H9 (cell line): ENCODE results near the gene NDRG2. TPM values are rescaled to one million over a fixed set of nuclear protein-coding genes. Genes with fewer than 3 reads are reported as not detected.

Experiments
- DNase-seq: peaks from one replicate; pipeline ENCODE4 v3.0.0-alpha.2; 2017
- H2AFZ ChIP-seq: one replicate; pipeline ENCODE4 v1.6.1; 2013; ENCODE audit warnings: mild to moderate bottlenecking, low read length, control low read depth, moderate library complexity
- H2AK5ac ChIP-seq: 2 replicates; pipeline ENCODE4 v1.6.1; 2013; ENCODE audit warnings: low read length, control low read depth, mixed read lengths; ENCODE audit not compliant: insufficient read length
- H2BK120ac ChIP-seq: one replicate; pipeline ENCODE4 v1.6.1; 2013; ENCODE audit warnings: low read depth, mild to moderate bottlenecking, low read length, control low read depth, inconsistent platforms; ENCODE audit not compliant: poor library complexity, severe bottlenecking
- H2BK12ac ChIP-seq: 2 replicates; pipeline ENCODE4 v1.6.1; 2013; ENCODE audit warnings: low read length, control low read depth, mixed read lengths, low read depth; ENCODE audit not compliant: insufficient read length
- H2BK15ac ChIP-seq: 2 replicates; pipeline ENCODE4 v1.6.1; 2013; ENCODE audit warnings: low read depth, low read length, control low read depth
- H2BK20ac ChIP-seq: one replicate; pipeline ENCODE4 v1.6.1; 2013; ENCODE audit warnings: low read depth, mild to moderate bottlenecking, low read length, control low read depth, inconsistent platforms; ENCODE audit not compliant: poor library complexity, severe bottlenecking
- H2BK5ac ChIP-seq: 2 replicates; pipeline ENCODE4 v1.6.1; 2013; ENCODE audit warnings: low read length, control low read depth, mixed read lengths; ENCODE audit not compliant: insufficient read length
- H3K14ac ChIP-seq: 2 replicates; pipeline ENCODE4 v1.6.1; 2013; ENCODE audit warnings: low read length, control low read depth; ENCODE audit not compliant: insufficient read depth
- H3K18ac ChIP-seq: 2 replicates; pipeline ENCODE4 v1.6.1; 2013; ENCODE audit warnings: low read depth, mild to moderate bottlenecking, mixed read lengths, low read length, control low read depth; ENCODE audit not compliant: insufficient read length
- H3K23ac ChIP-seq: 2 replicates; pipeline ENCODE4 v1.6.1; 2013; ENCODE audit warnings: low read length, control low read depth, mixed read lengths, low read depth; ENCODE audit not compliant: insufficient read length
- H3K23me2 ChIP-seq: 2 replicates; pipeline ENCODE4 v1.6.1; 2013; ENCODE audit warnings: low read depth, mild to moderate bottlenecking, mixed read lengths, low read length, control low read depth; ENCODE audit not compliant: insufficient read length, poor library complexity, severe bottlenecking
- H3K27ac ChIP-seq: 2 replicates; pipeline ENCODE4 v1.5.1; 2013; ENCODE audit warnings: low read length, control low read depth, mixed read lengths, low read depth; ENCODE audit not compliant: insufficient read length
- H3K27me3 ChIP-seq: 2 replicates; pipeline ENCODE4 v1.6.1; 2013; ENCODE audit warnings: low read length, control low read depth, inconsistent platforms; ENCODE audit not compliant: insufficient read depth
- H3K4ac ChIP-seq: 2 replicates; pipeline ENCODE4 v1.6.1; 2013; ENCODE audit warnings: low read depth, mild to moderate bottlenecking, control low read depth, inconsistent platforms, low read length, moderate library complexity
- H3K4me1 ChIP-seq: 2 replicates; pipeline ENCODE4 v1.6.1; 2013; ENCODE audit warnings: low read length, control low read depth, inconsistent platforms; ENCODE audit not compliant: insufficient read depth
- H3K4me2 ChIP-seq: 2 replicates; pipeline ENCODE4 v1.6.1; 2013; ENCODE audit warnings: low read length, control low read depth, mixed read lengths; ENCODE audit not compliant: insufficient read length, insufficient read depth
- H3K56ac ChIP-seq: 2 replicates; pipeline ENCODE4 v1.6.1; 2013; ENCODE audit warnings: low read depth, mild to moderate bottlenecking, mixed read lengths, low read length, control low read depth; ENCODE audit not compliant: insufficient read length
- H3K79me1 ChIP-seq: 2 replicates; pipeline ENCODE4 v1.6.1; 2013; ENCODE audit warnings: low read depth, mild to moderate bottlenecking, moderate library complexity, low read length, control low read depth, inconsistent platforms; ENCODE audit not compliant: insufficient read depth, poor library complexity, severe bottlenecking
- H3K79me2 ChIP-seq: 2 replicates; pipeline ENCODE4 v1.6.1; 2013; ENCODE audit warnings: low read length, control low read depth, inconsistent platforms; ENCODE audit not compliant: insufficient read depth
- H3K9ac ChIP-seq: 2 replicates; pipeline ENCODE4 v1.6.1; 2013; ENCODE audit warnings: low read length, control low read depth, mixed read lengths; ENCODE audit not compliant: insufficient read length; ENCODE audit errors: extremely low read depth
- H3K9me3 ChIP-seq: one replicate; pipeline ENCODE4 v1.6.1; 2013; ENCODE audit warnings: low read depth, low read length, inconsistent platforms; ENCODE audit not compliant: control insufficient read depth
- H3T11ph ChIP-seq: one replicate; pipeline ENCODE4 v1.6.1; 2013; ENCODE audit warnings: mild to moderate bottlenecking, low read length, control low read depth, inconsistent platforms
- H4K20me1 ChIP-seq: one replicate; pipeline ENCODE4 v1.6.1; 2013; ENCODE audit not compliant: control insufficient read depth, insufficient read length, insufficient read depth
- H4K5ac ChIP-seq: 2 replicates; pipeline ENCODE4 v1.6.1; 2013; ENCODE audit warnings: low read depth, mild to moderate bottlenecking, mixed read lengths, low read length, control low read depth; ENCODE audit not compliant: insufficient read length
- H4K8ac ChIP-seq: replicated peaks from 2 replicates; pipeline ENCODE4 v1.6.1; 2013; ENCODE audit warnings: low read length, control low read depth, mixed read lengths, low read depth; ENCODE audit not compliant: insufficient read length
- H4K91ac ChIP-seq: 2 replicates; pipeline ENCODE4 v1.6.1; 2013; ENCODE audit warnings: low read depth, mild to moderate bottlenecking, moderate library complexity, mixed read lengths, low read length, control low read depth; ENCODE audit not compliant: insufficient read length
- H3K27ac Mint-ChIP-seq, 3 experiments: 2 replicates in 2 of 3; 3 replicates in 1 of 3; pipeline ENCODE4 v1.8.0; 2020 to 2021; ENCODE audit warnings: mixed read lengths in 3 of 3, mild to moderate bottlenecking in 1 of 3, moderate library complexity in 1 of 3
- H3K27me3 Mint-ChIP-seq: 2 replicates; pipeline ENCODE4 v1.8.0; 2021; ENCODE audit warnings: low read depth, mild to moderate bottlenecking, moderate library complexity, mixed read lengths
- H3K36me3 Mint-ChIP-seq, 3 experiments: 2 replicates in 2 of 3; 3 replicates in 1 of 3; pipeline ENCODE4 v1.8.0; 2020 to 2021; ENCODE audit warnings: low read depth in 3 of 3, mixed read lengths in 3 of 3; ENCODE audit not compliant: insufficient read depth in 1 of 3
- H3K4me1 Mint-ChIP-seq, 2 experiments: 2 replicates each; pipeline ENCODE4 v1.8.0; 2020; ENCODE audit warnings: mixed read lengths in 2 of 2
- H3K4me3 Mint-ChIP-seq, 2 experiments: 2 replicates in 1 of 2; 3 replicates in 1 of 2; pipeline ENCODE4 v1.8.0; 2020 to 2021; ENCODE audit warnings: mild to moderate bottlenecking in 2 of 2, mixed read lengths in 2 of 2, moderate library complexity in 1 of 2
- H3K9me3 Mint-ChIP-seq, 2 experiments: 2 replicates in 1 of 2; 3 replicates in 1 of 2; pipeline ENCODE4 v1.8.0; 2020; ENCODE audit warnings: mild to moderate bottlenecking in 2 of 2, mixed read lengths in 2 of 2, moderate library complexity in 1 of 2
- WGBS: extraction: QIAGEN DNeasy Blood & Tissue Kit; methylation state at CpG from one replicate; pipeline ENCODE4 v1.1.7; 2013; ENCODE audit warnings: missing lambda C conversion rate, low lambda C conversion rate, mixed read lengths; ENCODE audit not compliant: insufficient read length; ENCODE audit errors: extremely low coverage; 5-methylcytosine and 5-hydroxymethylcytosine counted together
- total RNA-seq: library from RNA; stranded (reverse); gene quantifications from 2 replicates; pipeline ENCODE4 v1.2.1, GENCODE V29; 2021
- TF ChIP-seq, protein P1 (sequence below): fragments of 200-600 bp; sonication (generic); conservative IDR thresholded peaks from 3 replicates; pipeline ENCODE4 v1.8.0; 2021; ENCODE audit warnings: antibody characterized with exemption, mild to moderate bottlenecking

NDRG2 gene
- total RNA-seq, 1 experiment from 2014 or later: 20.6 TPM

DNA sequence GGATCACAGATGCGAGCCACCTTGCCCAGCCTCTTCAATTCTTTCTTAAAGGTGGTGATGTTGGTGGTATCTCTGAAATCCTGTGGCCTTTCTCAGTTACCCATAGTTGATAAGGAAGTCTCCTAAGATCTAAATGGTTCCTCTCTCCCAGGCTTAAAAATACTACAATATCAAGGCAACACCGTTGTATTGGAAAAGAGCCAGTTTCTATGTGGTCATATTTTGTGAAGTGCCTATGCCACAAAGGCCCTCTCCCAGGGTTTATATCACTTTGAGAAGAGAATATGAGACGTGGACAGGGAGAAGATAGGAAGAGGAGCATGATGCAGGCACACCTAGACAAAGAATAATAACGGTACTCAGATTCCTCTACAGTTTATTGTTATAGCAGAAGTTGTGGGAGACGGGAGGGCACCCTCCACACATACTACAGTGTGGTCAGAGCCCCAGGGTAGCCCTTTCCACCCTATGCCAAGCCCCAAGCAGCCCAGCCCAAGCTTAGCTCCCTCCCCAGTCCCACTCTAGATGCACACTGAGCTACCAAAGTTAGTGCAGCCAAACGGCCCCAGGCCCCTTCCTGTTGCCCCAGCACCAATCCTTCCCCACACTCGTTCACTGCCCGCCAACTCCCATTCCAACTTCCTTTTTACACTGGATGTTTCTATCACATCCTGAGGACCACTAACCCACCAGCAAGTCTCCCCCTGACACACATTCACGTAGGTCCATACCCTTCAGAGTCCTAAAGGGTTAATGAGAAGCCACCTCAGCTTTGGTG, 8.3 kb downstream of the NDRG2 start:
- Histone ChIP-seq H2BK120ac (no peak overlapping the region), H3K23me2 (no peaks in the 10 kb centered on the region), H2AK5ac (no peak overlapping the region), H3K9ac (no peak overlapping the region), H3K4me2 (no peak overlapping the region), H4K8ac (no peak overlapping the region), H4K91ac (no peak overlapping the region), H3K27ac (no peak overlapping the region), H3K14ac (no peak overlapping the region), H3T11ph (no peak overlapping the region), H3K23ac (no peak overlapping the region), H3K4me1 (no peaks in the 10 kb centered on the region; the same call in 1 of the 2 replicates), H3K4ac (no peak overlapping the region), H2BK15ac (no peak overlapping the region), H3K79me2 (no peaks in the 10 kb centered on the region), H2BK20ac (no peak overlapping the region), H2AFZ (no peak overlapping the region), H4K5ac (no peak overlapping the region), H3K56ac (no peak overlapping the region), H3K9me3 (no peaks in the 10 kb centered on the region), H3K27me3 (no peaks in the 10 kb centered on the region), H2BK12ac (no peak overlapping the region), H4K20me1 (no peaks in the 10 kb centered on the region), H2BK5ac (no peak overlapping the region), H3K79me1 (no peaks in the 10 kb centered on the region), H3K18ac (no peak overlapping the region)
- H3K9me3 Mint-ChIP-seq: no peaks in the 10 kb centered on the region
- no peak overlapping the region for H3K4me3 Mint-ChIP-seq
- WGBS: no CpG with 5 or more reads among the region's 9 CpGs
- peaks cover 12% of the 10 kb centered on the region for H3K27me3 Mint-ChIP-seq
- no peak for DNase-seq
- peaks cover 7 to 12% of the 10 kb centered on the region in 2 experiments for H3K4me1 Mint-ChIP-seq
- H3K27ac Mint-ChIP-seq: no peak overlapping the region; a peak in 1 of 7 replicates
- peaks cover 6 to 16% (median 8%) of the 10 kb centered on the region in 3 experiments; a peak in 4 of 7 replicates for H3K36me3 Mint-ChIP-seq
- TF ChIP-seq, protein P1, sequence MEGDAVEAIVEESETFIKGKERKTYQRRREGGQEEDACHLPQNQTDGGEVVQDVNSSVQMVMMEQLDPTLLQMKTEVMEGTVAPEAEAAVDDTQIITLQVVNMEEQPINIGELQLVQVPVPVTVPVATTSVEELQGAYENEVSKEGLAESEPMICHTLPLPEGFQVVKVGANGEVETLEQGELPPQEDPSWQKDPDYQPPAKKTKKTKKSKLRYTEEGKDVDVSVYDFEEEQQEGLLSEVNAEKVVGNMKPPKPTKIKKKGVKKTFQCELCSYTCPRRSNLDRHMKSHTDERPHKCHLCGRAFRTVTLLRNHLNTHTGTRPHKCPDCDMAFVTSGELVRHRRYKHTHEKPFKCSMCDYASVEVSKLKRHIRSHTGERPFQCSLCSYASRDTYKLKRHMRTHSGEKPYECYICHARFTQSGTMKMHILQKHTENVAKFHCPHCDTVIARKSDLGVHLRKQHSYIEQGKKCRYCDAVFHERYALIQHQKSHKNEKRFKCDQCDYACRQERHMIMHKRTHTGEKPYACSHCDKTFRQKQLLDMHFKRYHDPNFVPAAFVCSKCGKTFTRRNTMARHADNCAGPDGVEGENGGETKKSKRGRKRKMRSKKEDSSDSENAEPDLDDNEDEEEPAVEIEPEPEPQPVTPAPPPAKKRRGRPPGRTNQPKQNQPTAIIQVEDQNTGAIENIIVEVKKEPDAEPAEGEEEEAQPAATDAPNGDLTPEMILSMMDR: no peak
